ENCODE measurements around the gene AP5S1.

DNA sequence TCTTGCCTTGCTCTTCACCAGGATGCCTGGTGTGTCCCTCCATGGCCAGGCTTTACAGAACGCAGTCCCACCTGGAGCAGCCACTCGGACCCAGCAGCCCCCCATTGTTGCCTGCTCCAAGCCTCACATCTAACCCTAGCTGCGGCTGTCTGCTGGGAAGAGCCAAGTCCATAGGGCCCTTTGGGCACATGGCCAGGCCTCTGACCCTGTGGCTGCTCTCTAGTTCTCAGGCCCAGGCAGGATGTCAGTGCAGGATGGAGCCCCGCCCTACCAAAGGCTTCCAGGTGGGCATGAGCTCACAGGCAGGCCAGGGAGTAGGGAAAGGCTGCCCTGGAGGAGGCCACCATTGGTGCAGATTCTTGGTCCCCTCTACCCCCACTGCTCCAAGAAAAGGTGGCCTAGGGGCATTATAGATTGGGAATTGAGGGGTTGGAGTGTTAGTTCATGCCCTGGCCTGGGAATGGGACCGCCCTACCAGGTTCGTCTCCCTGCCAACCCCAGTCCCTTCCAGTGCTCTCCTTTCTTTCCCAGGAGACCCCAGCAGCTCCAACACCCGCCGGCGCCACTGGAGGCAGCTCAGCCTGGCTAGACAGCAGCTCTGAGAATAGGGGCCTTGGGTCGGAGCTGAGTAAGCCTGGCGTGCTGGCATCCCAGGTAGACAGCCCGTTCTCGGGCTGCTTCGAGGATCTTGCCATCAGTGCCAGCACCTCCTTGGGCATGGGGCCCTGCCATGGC, 45.0 kb downstream of the AP5S1 start:
- TF ChIP-seq POLR2A (IDR thresholded peaks at IDR 0.05; ENCODE audit: low read depth, low read length) (no peak), MAFK (IDR thresholded peaks at IDR 0.05; ENCODE audit: low read depth, low read length) (no peak), SMC3 (IDR thresholded peaks at IDR 0.05; ENCODE audit: low read depth, low read length) (no peak), BHLHE40 (IDR thresholded peaks at IDR 0.05; ENCODE audit: low read depth, low read length) (no peak), CEBPB (IDR thresholded peaks at IDR 0.05; ENCODE audit: low read depth, low read length) (no peak), CHD1 (IDR thresholded peaks at IDR 0.05; ENCODE audit: low read depth, low read length) (no peak), RAD21 (IDR thresholded peaks at IDR 0.05; ENCODE audit: low read length) (no peak), MAZ (IDR thresholded peaks at IDR 0.05; ENCODE audit: borderline replicate concordance, low read depth, low read length) (no peak)
- TF ChIP-seq, protein P1, sequence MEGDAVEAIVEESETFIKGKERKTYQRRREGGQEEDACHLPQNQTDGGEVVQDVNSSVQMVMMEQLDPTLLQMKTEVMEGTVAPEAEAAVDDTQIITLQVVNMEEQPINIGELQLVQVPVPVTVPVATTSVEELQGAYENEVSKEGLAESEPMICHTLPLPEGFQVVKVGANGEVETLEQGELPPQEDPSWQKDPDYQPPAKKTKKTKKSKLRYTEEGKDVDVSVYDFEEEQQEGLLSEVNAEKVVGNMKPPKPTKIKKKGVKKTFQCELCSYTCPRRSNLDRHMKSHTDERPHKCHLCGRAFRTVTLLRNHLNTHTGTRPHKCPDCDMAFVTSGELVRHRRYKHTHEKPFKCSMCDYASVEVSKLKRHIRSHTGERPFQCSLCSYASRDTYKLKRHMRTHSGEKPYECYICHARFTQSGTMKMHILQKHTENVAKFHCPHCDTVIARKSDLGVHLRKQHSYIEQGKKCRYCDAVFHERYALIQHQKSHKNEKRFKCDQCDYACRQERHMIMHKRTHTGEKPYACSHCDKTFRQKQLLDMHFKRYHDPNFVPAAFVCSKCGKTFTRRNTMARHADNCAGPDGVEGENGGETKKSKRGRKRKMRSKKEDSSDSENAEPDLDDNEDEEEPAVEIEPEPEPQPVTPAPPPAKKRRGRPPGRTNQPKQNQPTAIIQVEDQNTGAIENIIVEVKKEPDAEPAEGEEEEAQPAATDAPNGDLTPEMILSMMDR (conservative IDR thresholded peaks at IDR 0.05; ENCODE audit: low read depth, low read length) = no peak
- TF ChIP-seq, protein P2, sequence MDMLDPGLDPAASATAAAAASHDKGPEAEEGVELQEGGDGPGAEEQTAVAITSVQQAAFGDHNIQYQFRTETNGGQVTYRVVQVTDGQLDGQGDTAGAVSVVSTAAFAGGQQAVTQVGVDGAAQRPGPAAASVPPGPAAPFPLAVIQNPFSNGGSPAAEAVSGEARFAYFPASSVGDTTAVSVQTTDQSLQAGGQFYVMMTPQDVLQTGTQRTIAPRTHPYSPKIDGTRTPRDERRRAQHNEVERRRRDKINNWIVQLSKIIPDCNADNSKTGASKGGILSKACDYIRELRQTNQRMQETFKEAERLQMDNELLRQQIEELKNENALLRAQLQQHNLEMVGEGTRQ (IDR thresholded peaks at IDR 0.05; ENCODE audit: low read depth, low read length) = no peak
- TF ChIP-seq, protein P3, sequence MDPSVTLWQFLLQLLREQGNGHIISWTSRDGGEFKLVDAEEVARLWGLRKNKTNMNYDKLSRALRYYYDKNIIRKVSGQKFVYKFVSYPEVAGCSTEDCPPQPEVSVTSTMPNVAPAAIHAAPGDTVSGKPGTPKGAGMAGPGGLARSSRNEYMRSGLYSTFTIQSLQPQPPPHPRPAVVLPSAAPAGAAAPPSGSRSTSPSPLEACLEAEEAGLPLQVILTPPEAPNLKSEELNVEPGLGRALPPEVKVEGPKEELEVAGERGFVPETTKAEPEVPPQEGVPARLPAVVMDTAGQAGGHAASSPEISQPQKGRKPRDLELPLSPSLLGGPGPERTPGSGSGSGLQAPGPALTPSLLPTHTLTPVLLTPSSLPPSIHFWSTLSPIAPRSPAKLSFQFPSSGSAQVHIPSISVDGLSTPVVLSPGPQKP (IDR thresholded peaks at IDR 0.05; ENCODE audit: borderline replicate concordance, low read depth, low read length) = no peak

All from IMR-90 (cell line).